DND-41 (cell line): ENCODE data around the gene IL3.
"Not testable (repeated sequence)": the region's sequence is repeated elsewhere in the genome, so short reads cannot be mapped to it uniquely, and the experiment has no call there.

Source experiments
- ATAC-seq: fragments of 200-7000 bp; cut with Tn5 transposase; 3 replicates; pipeline ENCODE4 v1.9.1; 2021; ENCODE audit warnings: low read depth; ENCODE audit not compliant: insufficient read depth
- DNase-seq: peaks from one replicate; pipeline ENCODE4 v3.0.0-alpha.2; 2020
- H2AFZ ChIP-seq: 2 replicates; pipeline ENCODE4 v1.6.0; 2012; ENCODE audit warnings: low read depth, low read length
- H3K27ac ChIP-seq: 2 replicates; pipeline ENCODE4 v1.5.1; 2012; ENCODE audit warnings: low read length, inconsistent platforms
- H3K27me3 ChIP-seq: fragments of 200-600 bp; sonication (generic); 2 replicates; pipeline ENCODE4 v1.6.0; 2012; ENCODE audit warnings: low read length, mild to moderate bottlenecking, inconsistent platforms; ENCODE audit not compliant: insufficient read depth, poor library complexity
- H3K36me3 ChIP-seq: 2 replicates; pipeline ENCODE4 v1.5.1; 2012; ENCODE audit warnings: low read length, inconsistent platforms; ENCODE audit not compliant: insufficient read depth
- H3K4me1 ChIP-seq: 2 replicates; pipeline ENCODE4 v1.5.1; 2012; ENCODE audit warnings: mild to moderate bottlenecking, low read length; ENCODE audit not compliant: insufficient read depth
- H3K4me2 ChIP-seq: 2 replicates; pipeline ENCODE4 v1.6.0; 2012; ENCODE audit warnings: mild to moderate bottlenecking, moderate library complexity, low read length, inconsistent platforms; ENCODE audit not compliant: insufficient read depth
- H3K4me3 ChIP-seq, 2 experiments: fragments of 200-600 bp in 1 of 2; shearing (Covaris generic) in 1 of 2; 2 replicates each; pipeline ENCODE4 v1.5.1; 2012 to 2016; ENCODE audit warnings: inconsistent platforms in 2 of 2, low read length in 2 of 2, mild to moderate bottlenecking in 2 of 2, low read depth in 1 of 2, moderate library complexity in 1 of 2
- H3K79me2 ChIP-seq: 2 replicates; pipeline ENCODE4 v1.6.0; 2012; ENCODE audit warnings: low read length, inconsistent platforms; ENCODE audit not compliant: insufficient read depth
- H3K9ac ChIP-seq: 2 replicates; pipeline ENCODE4 v1.6.0; 2012; ENCODE audit warnings: low read depth, mild to moderate bottlenecking, inconsistent platforms, low read length, moderate library complexity
- H3K9me3 ChIP-seq: 2 replicates; pipeline ENCODE4 v1.5.1; 2012; ENCODE audit warnings: low read length, moderate library complexity, mild to moderate bottlenecking, inconsistent platforms; ENCODE audit not compliant: insufficient read depth, severe bottlenecking
- H4K20me1 ChIP-seq: 2 replicates; pipeline ENCODE4 v1.6.0; 2012; ENCODE audit warnings: low read length; ENCODE audit not compliant: insufficient read depth
- EZH2 ChIP-seq: IDR thresholded peaks from 3 replicates; pipeline ENCODE4 v1.6.1; 2012; ENCODE audit warnings: borderline replicate concordance, low read depth, mild to moderate bottlenecking, moderate library complexity, low read length, inconsistent platforms; ENCODE audit not compliant: severe bottlenecking
- TF ChIP-seq, protein P1 (sequence below): IDR thresholded peaks from 2 replicates; pipeline ENCODE4 v1.5.1; 2012; ENCODE audit warnings: borderline replicate concordance, low read length, moderate library complexity, mild to moderate bottlenecking; ENCODE audit not compliant: poor library complexity, severe bottlenecking; ENCODE audit errors: extremely low read depth

Gene IL3

DNA sequence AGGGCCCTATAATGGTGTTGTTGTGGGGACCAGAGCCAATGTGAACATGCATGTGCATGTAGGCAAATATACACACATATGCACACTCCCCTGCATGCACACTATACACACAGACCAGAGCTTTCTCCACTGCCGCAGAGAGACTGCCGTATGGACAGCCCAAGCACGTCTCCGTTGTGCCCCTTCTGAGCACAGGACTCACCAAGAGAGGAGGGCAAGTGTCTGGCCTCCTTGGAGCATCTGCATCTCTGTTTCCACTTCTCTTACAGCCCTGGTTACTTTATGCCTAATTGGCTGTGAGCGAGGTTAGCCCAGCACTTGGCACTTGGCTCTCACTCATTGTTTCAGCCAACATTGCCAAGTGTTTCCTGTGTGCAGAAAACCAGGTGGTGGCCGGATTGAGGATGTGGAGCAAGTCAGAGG lies 43.5 kb downstream of the IL3 start:
- peaks cover 32% of the 10 kb centered on the region for H3K27me3 ChIP-seq
- H3K9me3 ChIP-seq = no peaks in the 10 kb centered on the region
- DNase-seq = no peak
- H3K4me1 ChIP-seq = peaks cover 11% of the 10 kb centered on the region
- H4K20me1 ChIP-seq = peaks cover 31% of the 10 kb centered on the region
- peak; percentile 56; the same call in 2 of the 3 replicates for ATAC-seq
- no peaks in the 10 kb centered on the region for H3K36me3 ChIP-seq
- TF ChIP-seq, protein P1, sequence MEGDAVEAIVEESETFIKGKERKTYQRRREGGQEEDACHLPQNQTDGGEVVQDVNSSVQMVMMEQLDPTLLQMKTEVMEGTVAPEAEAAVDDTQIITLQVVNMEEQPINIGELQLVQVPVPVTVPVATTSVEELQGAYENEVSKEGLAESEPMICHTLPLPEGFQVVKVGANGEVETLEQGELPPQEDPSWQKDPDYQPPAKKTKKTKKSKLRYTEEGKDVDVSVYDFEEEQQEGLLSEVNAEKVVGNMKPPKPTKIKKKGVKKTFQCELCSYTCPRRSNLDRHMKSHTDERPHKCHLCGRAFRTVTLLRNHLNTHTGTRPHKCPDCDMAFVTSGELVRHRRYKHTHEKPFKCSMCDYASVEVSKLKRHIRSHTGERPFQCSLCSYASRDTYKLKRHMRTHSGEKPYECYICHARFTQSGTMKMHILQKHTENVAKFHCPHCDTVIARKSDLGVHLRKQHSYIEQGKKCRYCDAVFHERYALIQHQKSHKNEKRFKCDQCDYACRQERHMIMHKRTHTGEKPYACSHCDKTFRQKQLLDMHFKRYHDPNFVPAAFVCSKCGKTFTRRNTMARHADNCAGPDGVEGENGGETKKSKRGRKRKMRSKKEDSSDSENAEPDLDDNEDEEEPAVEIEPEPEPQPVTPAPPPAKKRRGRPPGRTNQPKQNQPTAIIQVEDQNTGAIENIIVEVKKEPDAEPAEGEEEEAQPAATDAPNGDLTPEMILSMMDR = peak; percentile 4
- no peak for TF ChIP-seq EZH2
- no peak overlapping the region for H3K4me3 ChIP-seq
- H3K4me2 ChIP-seq = no peak overlapping the region
- no peak overlapping the region for H2AFZ ChIP-seq
- H3K9ac ChIP-seq = no peak overlapping the region
- H3K79me2 ChIP-seq = no peaks in the 10 kb centered on the region
- no peak overlapping the region for H3K27ac ChIP-seq

DNA sequence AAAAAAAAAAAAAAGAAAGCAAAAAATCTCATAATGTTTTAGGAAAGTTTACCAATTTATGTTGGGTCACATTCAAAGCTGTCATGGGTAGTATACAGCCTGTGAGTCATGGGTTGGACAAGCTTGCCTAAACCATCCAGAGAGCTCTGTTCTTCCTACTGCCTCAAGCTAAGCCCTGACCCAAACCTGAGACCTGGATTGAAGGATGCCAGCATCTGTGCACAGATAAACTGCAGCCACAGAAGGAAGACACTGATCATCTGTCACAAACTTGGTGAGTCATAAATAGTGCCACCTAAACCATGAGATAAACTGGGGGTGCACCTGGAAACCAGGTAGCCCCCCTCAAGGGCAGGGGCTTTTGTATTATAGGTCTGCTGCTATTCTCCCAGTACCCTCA lies 44.1 kb downstream of the IL3 start:
- no peaks in the 10 kb centered on the region for H3K79me2 ChIP-seq
- no peak for ATAC-seq
- H3K9ac ChIP-seq = no peak overlapping the region
- H3K4me2 ChIP-seq = no peak overlapping the region
- H3K27me3 ChIP-seq = peaks cover 26% of the 10 kb centered on the region
- TF ChIP-seq EZH2 = no peak
- TF ChIP-seq, protein P1 = no peak
- peaks cover 31% of the 10 kb centered on the region for H4K20me1 ChIP-seq
- H3K36me3 ChIP-seq = no peaks in the 10 kb centered on the region
- no peak overlapping the region for H3K27ac ChIP-seq
- H3K9me3 ChIP-seq = no peaks in the 10 kb centered on the region
- H2AFZ ChIP-seq = no peak overlapping the region
- H3K4me1 ChIP-seq = peaks cover 11% of the 10 kb centered on the region
- DNase-seq = no peak
- no peak overlapping the region for H3K4me3 ChIP-seq

DNA sequence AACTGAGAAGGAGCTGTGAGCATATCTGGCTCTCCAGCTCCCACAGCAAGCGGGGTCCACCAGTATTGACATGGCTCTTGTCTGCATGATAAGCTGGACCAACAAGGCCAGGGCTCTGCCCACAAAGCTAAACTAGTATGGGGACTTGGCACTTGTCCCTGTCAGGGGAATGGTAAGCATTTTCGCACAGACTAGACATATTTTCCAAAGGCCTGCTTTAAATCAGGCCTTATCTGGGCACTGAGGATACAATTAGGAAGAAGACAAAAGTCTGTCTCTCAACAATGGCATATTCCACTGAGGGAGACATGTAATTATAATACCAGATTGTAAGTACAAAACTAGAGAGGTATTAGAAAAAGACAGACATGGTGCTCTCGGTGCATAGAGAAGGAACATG lies 45.2 kb downstream of the IL3 start:
- Histone ChIP-seq H3K4me1 (peaks cover 11% of the 10 kb centered on the region), H3K27ac (no peak overlapping the region)

DNA sequence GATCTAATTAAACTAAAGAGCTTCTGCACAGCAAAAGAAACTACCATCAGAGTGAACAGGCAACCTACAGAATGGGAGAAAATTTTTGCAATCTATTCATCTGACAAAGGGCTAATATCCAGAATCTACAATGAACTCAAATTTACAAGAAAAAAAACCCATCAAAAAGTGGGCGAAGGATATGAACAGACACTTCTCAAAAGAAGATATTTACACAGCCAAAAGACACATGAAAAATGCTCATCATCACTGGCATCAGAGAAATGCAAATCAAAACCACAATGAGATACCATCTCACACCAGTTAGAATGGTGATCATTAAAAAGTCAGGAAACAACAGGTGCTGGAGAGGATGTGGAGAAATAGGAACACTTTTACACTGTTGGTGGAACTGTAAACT lies 48.0 kb downstream of the IL3 start:
- H3K4me2 ChIP-seq, H3K4me3 ChIP-seq, H2AFZ ChIP-seq, H3K27ac ChIP-seq, DNase-seq, H3K79me2 ChIP-seq, H3K9ac ChIP-seq, H3K9me3 ChIP-seq, H3K27me3 ChIP-seq, ATAC-seq, H3K4me1 ChIP-seq, H3K36me3 ChIP-seq, H4K20me1 ChIP-seq: not testable (repeated sequence)

More for the DNA sequence above, 45.2 kb downstream of the IL3 start:
- no peak for ATAC-seq
- no peak overlapping the region for H3K4me2 ChIP-seq
- H3K9me3 ChIP-seq = no peaks in the 10 kb centered on the region
- no peak overlapping the region for H2AFZ ChIP-seq
- no peaks in the 10 kb centered on the region for H3K36me3 ChIP-seq
- H3K9ac ChIP-seq = no peak overlapping the region
- peaks cover 21% of the 10 kb centered on the region for H4K20me1 ChIP-seq
- no peak for DNase-seq
- no peak overlapping the region for H3K4me3 ChIP-seq
- no peaks in the 10 kb centered on the region for H3K79me2 ChIP-seq
- peaks cover 15% of the 10 kb centered on the region for H3K27me3 ChIP-seq
- TF ChIP-seq, protein P1 = no peak
- no peak for TF ChIP-seq EZH2

DNA sequence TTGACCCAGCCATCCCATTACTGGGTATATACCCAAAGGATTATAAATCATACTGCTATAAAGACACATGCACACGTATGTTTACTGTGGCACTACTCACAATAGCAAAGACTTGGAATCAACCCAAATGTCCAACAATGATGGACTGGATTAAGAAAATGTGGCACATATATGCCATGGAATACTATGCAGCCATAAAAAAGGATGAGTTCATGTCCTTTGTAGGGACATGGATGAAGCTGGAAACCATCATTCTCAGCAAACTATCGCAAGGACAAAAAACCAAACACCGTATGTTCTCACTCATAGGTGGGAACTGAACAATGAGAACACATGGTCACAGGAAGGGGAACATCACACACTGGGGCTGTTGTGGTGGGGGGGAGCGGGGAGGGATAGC lies 48.5 kb downstream of the IL3 start:
- not testable (repeated sequence) for H2AFZ ChIP-seq, H3K4me3 ChIP-seq, H3K9ac ChIP-seq, H3K4me2 ChIP-seq, H3K27ac ChIP-seq, H3K4me1 ChIP-seq, H3K27me3 ChIP-seq, H3K36me3 ChIP-seq, ATAC-seq, DNase-seq, H3K79me2 ChIP-seq, H4K20me1 ChIP-seq, H3K9me3 ChIP-seq
